H1 (cell line): ENCODE results near the gene TMEM150A. TPM values are rescaled to one million over a fixed set of nuclear protein-coding genes. Genes with fewer than 3 reads are reported as not detected.
A peak's percentile ranks its signal among the peaks of the same experiment; 100 is the strongest.

Source experiments
- CTCF ChIA-PET: fragments of 300-600 bp; sonication (Branson Sonifier 250); formaldehyde crosslinking; loops from one replicate; lab custom pipeline; 2021; ENCODE audit not compliant: partially characterized antibody; lab: Charles Lee
- POLR2A ChIA-PET: fragments of 300-600 bp; sonication (Branson Sonifier 250); formaldehyde crosslinking; loops from one replicate; lab custom pipeline; 2021; ENCODE audit warnings: inconsistent platforms; ENCODE audit not compliant: partially characterized antibody; lab: Charles Lee
- DNase-seq, 2 experiments: peaks; one replicate each; pipeline versions ENCODE4 v3.0.0 to v3.0.0-alpha.2; 2010 to 2022; ENCODE audit warnings: low spot score in 2 of 2, low read depth in 1 of 2, mixed read lengths in 1 of 2
- FAIRE-seq: peaks from 2 replicates; lab custom pipeline; 2011; peaks lifted over from hg19 to GRCh38; lab: Jason Lieb, UNC
- H2AFZ ChIP-seq: 2 replicates; pipeline ENCODE4 v1.8.1; 2012; ENCODE audit warnings: low read length, inconsistent platforms
- H2AK5ac ChIP-seq: 2 replicates; pipeline ENCODE4 v1.6.1; 2013; ENCODE audit warnings: low read depth, low read length
- H2BK120ac ChIP-seq: replicated peaks from 2 replicates; pipeline ENCODE3; 2013; ENCODE audit warnings: low read depth, low read length, inconsistent platforms
- H2BK12ac ChIP-seq: 2 replicates; pipeline ENCODE4 v1.6.1; 2013; ENCODE audit warnings: low read depth, low read length
- H2BK15ac ChIP-seq: 2 replicates; pipeline ENCODE4 v1.6.1; 2013; ENCODE audit warnings: low read length
- H2BK20ac ChIP-seq: 2 replicates; pipeline ENCODE4 v1.6.1; 2013; ENCODE audit warnings: low read length
- H2BK5ac ChIP-seq: 2 replicates; pipeline ENCODE4 v1.6.1; 2013; ENCODE audit warnings: low read depth, low read length
- H3K14ac ChIP-seq: 2 replicates; pipeline ENCODE4 v1.6.1; 2013; ENCODE audit warnings: inconsistent platforms; ENCODE audit not compliant: insufficient read length
- H3K18ac ChIP-seq: 2 replicates; pipeline ENCODE4 v1.6.1; 2013; ENCODE audit warnings: low read length; ENCODE audit errors: extremely low read depth
- H3K23ac ChIP-seq: 2 replicates; pipeline ENCODE4 v1.6.1; 2013; ENCODE audit warnings: inconsistent platforms; ENCODE audit not compliant: insufficient read length
- H3K23me2 ChIP-seq: 2 replicates; pipeline ENCODE4 v1.6.1; 2013; ENCODE audit warnings: low read depth, low read length
- H3K27ac ChIP-seq: 2 replicates; pipeline ENCODE4 v1.6.1; 2011; ENCODE audit warnings: low read depth, low read length, inconsistent platforms
- H3K27me3 ChIP-seq, 4 experiments: replicated peaks in 1 of 4; 1 replicate in 1 of 4; 2 replicates in 3 of 4; pipeline versions ENCODE4 v1.6.1 to v1.8.1; 2011 to 2013; ENCODE audit warnings: low read length in 3 of 4, mild to moderate bottlenecking in 3 of 4, inconsistent platforms in 2 of 4, mixed read lengths in 2 of 4, moderate library complexity in 1 of 4; ENCODE audit not compliant: control insufficient read depth in 3 of 4, insufficient read depth in 3 of 4; ENCODE audit errors: extremely low read depth in 1 of 4
- H3K36me3 ChIP-seq, 4 experiments: 2 replicates each; pipeline versions ENCODE4 v1.6.1 to v1.8.1; 2011 to 2013; ENCODE audit warnings: mild to moderate bottlenecking in 4 of 4, low read length in 3 of 4, moderate library complexity in 2 of 4, control low read depth in 1 of 4, inconsistent platforms in 1 of 4; ENCODE audit not compliant: insufficient read depth in 4 of 4, control insufficient read depth in 2 of 4
- H3K4ac ChIP-seq: replicated peaks from 2 replicates; pipeline ENCODE3; 2013; ENCODE audit warnings: low read length, low read depth, mixed read lengths, inconsistent platforms; ENCODE audit not compliant: insufficient read length
- H3K4me1 ChIP-seq, 4 experiments: replicated peaks in 1 of 4; 1 replicate in 1 of 4; 2 replicates in 3 of 4; pipeline versions ENCODE4 v1.6.1 to v1.8.1; 2011 to 2013; ENCODE audit warnings: low read length in 3 of 4, inconsistent platforms in 2 of 4, mixed read lengths in 1 of 4; ENCODE audit not compliant: insufficient read depth in 4 of 4, control insufficient read depth in 3 of 4
- H3K4me2 ChIP-seq, 2 experiments: 2 replicates each; pipeline versions ENCODE4 v1.6.1 to v1.8.1; 2011 to 2013; ENCODE audit warnings: low read depth in 2 of 2, low read length in 2 of 2, control low read depth in 1 of 2, inconsistent platforms in 1 of 2, mild to moderate bottlenecking in 1 of 2; ENCODE audit not compliant: insufficient read depth in 1 of 2
- H3K4me3 ChIP-seq, 4 experiments: fragments of 200-600, 300-600 bp in 1 of 4; sonication (generic), shearing (Covaris generic), sonication (Bioruptor Twin) in 1 of 4; 2 replicates each; pipeline versions ENCODE4 v1.5.1 to v1.8.1; 2011 to 2016; ENCODE audit warnings: low read length in 4 of 4, low read depth in 3 of 4, control low read depth in 2 of 4, inconsistent platforms in 2 of 4, mild to moderate bottlenecking in 2 of 4, mixed read lengths in 1 of 4, moderate library complexity in 1 of 4; ENCODE audit not compliant: insufficient read depth in 2 of 4; ENCODE audit errors: extremely low read depth in 1 of 4
- H3K56ac ChIP-seq: replicated peaks from 2 replicates; pipeline ENCODE3; 2013; ENCODE audit warnings: low read depth, mild to moderate bottlenecking, mixed read lengths, low read length, inconsistent platforms; ENCODE audit not compliant: insufficient read length
- H3K79me1 ChIP-seq: 2 replicates; pipeline ENCODE4 v1.6.1; 2013; ENCODE audit warnings: low read depth, low read length, control low read depth
- H3K79me2 ChIP-seq, 2 experiments: 2 replicates each; pipeline versions ENCODE4 v1.6.1 to v1.8.1; 2012 to 2013; ENCODE audit warnings: low read length in 2 of 2, mild to moderate bottlenecking in 2 of 2, inconsistent platforms in 1 of 2; ENCODE audit not compliant: insufficient read depth in 2 of 2, control insufficient read depth in 1 of 2
- H3K9ac ChIP-seq, 4 experiments: replicated peaks in 1 of 4; 1 replicate in 1 of 4; 2 replicates in 3 of 4; pipeline versions ENCODE4 v1.6.1 to v1.8.1; 2011 to 2013; ENCODE audit warnings: low read depth in 3 of 4, low read length in 3 of 4, control low read depth in 2 of 4, mild to moderate bottlenecking in 2 of 4, moderate library complexity in 2 of 4, inconsistent platforms in 1 of 4; ENCODE audit errors: extremely low read depth in 1 of 4
- H3K9me3 ChIP-seq, 2 experiments: 2 replicates each; pipeline versions ENCODE4 v1.6.1 to v1.8.1; 2012 to 2013; ENCODE audit warnings: mild to moderate bottlenecking in 2 of 2, moderate library complexity in 2 of 2, control low read depth in 1 of 2, inconsistent platforms in 1 of 2, low read depth in 1 of 2, low read length in 1 of 2, mixed read lengths in 1 of 2; ENCODE audit not compliant: insufficient read depth in 2 of 2
- H4K20me1 ChIP-seq, 2 experiments: replicated peaks in 1 of 2; 2 replicates each; pipeline versions ENCODE3 to v1.8.1; 2011 to 2013; ENCODE audit warnings: inconsistent platforms in 2 of 2, low read length in 2 of 2, mild to moderate bottlenecking in 1 of 2; ENCODE audit not compliant: insufficient read depth in 2 of 2, control insufficient read depth in 1 of 2
- H4K5ac ChIP-seq: 2 replicates; pipeline ENCODE4 v1.6.1; 2013; ENCODE audit warnings: low read length, low read depth, mixed read lengths, inconsistent platforms; ENCODE audit not compliant: insufficient read length
- H4K8ac ChIP-seq: 2 replicates; pipeline ENCODE4 v1.8.0; 2013; ENCODE audit warnings: mild to moderate bottlenecking, moderate library complexity, low read length, inconsistent platforms; ENCODE audit not compliant: insufficient read depth; ENCODE audit errors: extremely low read depth
- H4K91ac ChIP-seq: replicated peaks from 2 replicates; pipeline ENCODE3; 2013; ENCODE audit warnings: low read length, mixed read lengths, inconsistent platforms; ENCODE audit not compliant: insufficient read length
- POLR2A ChIP-seq, 2 experiments: IDR thresholded peaks; 1 replicate in 1 of 2; 2 replicates in 1 of 2; pipeline ENCODE4 v1.6.1; 2011; ENCODE audit warnings: low read depth in 2 of 2, low read length in 2 of 2, mild to moderate bottlenecking in 2 of 2; ENCODE audit errors: control extremely low read depth in 1 of 2
- RAD21 ChIP-seq, 2 experiments: IDR thresholded peaks in 1 of 2; conservative IDR thresholded peaks in 1 of 2; 2 replicates each; pipeline ENCODE4 v1.6.1; 2011; ENCODE audit warnings: low read depth in 2 of 2, low read length in 2 of 2, improper control_type of control experiment in 1 of 2, inconsistent platforms in 1 of 2, mild to moderate bottlenecking in 1 of 2, moderate library complexity in 1 of 2
- RXRA ChIP-seq: IDR thresholded peaks from 2 replicates; pipeline ENCODE4 v1.6.1; 2011; ENCODE audit warnings: low read depth, mild to moderate bottlenecking, low read length, moderate library complexity; ENCODE audit not compliant: insufficient read depth
- YY1 ChIP-seq: IDR thresholded peaks from 2 replicates; pipeline ENCODE4 v1.6.1; 2011; ENCODE audit warnings: low read depth, mild to moderate bottlenecking, low read length
- WGBS, 2 experiments: shearing (Covaris generic) in 1 of 2; methylation state at CpG; one replicate each; pipeline versions ENCODE4 v1.1.6 to v1.1.7; 2013 to 2015; ENCODE audit warnings: low lambda C conversion rate in 2 of 2, mixed read lengths in 2 of 2, inconsistent platforms in 1 of 2, low coverage in 1 of 2, missing lambda C conversion rate in 1 of 2; ENCODE audit not compliant: insufficient replicate concordance in 2 of 2, insufficient coverage in 1 of 2, insufficient read length in 1 of 2; ENCODE audit errors: extremely low coverage in 1 of 2, missing lambda C conversion rate in 1 of 2; 5-methylcytosine and 5-hydroxymethylcytosine counted together
- polyA plus RNA-seq, 7 experiments: library from polyadenylated mRNA; depleted of rRNA in 3 of 7; stranded (reverse) in 5 of 7; unstranded in 2 of 7; fragments of >200 nt in 5 of 7; fragments of 200-250 nt in 2 of 7; gene quantifications; 1 replicate in 5 of 7; 2 replicates in 1 of 7; 4 replicates in 1 of 7; pipeline versions ENCODE4 v1.2.1 to v1.2.3, GENCODE V29; 2011 to 2013; ENCODE audit warnings: missing spikeins in 2 of 7, mixed read lengths in 2 of 7
- total RNA-seq: library from RNA; stranded (reverse); fragmentation: NEBNext Ultra II Directional; extraction: Animal tissue kit (Norgen Biotek cat#: 25700); gene quantifications from 2 replicates; pipeline ENCODE4 v1.2.1, GENCODE V29; 2021
- TF ChIP-seq, protein P1 (sequence below): IDR thresholded peaks from 2 replicates; pipeline ENCODE4 v1.6.1; 2012; ENCODE audit warnings: low read length, inconsistent platforms

TMEM150A gene
- total and polyA plus RNA-seq, 2 of the 8 experiments (the other 6 are each of a cell fraction or from before 2014, with no cell fraction given), result 19.8 to 29.9 TPM

- Histone ChIP-seq H2AK5ac (no peak overlapping the region), H3K9ac (no peak overlapping the region), H3K14ac (no peak overlapping the region), H4K20me1 (peaks cover 3% of the 10 kb centered on the region in 2 experiments), H4K91ac (no peak overlapping the region), H2AFZ (no peak overlapping the region), H2BK20ac (no peak overlapping the region), H3K4ac (no peak overlapping the region), H4K5ac (no peak overlapping the region), H3K18ac (no peak overlapping the region), H3K23me2 (no peaks in the 10 kb centered on the region), H3K79me2 (no peaks in the 10 kb centered on the region), H2BK12ac (no peak overlapping the region), H3K36me3 (peaks cover 21 to 49% (median 39%) of the 10 kb centered on the region in 4 experiments), H2BK5ac (no peak overlapping the region), H3K56ac (no peak overlapping the region), H4K8ac (no peak overlapping the region), H3K27me3 (no peaks in the 10 kb centered on the region), H3K23ac (no peak overlapping the region), H3K79me1 (no peaks in the 10 kb centered on the region), H3K4me3 (no peak overlapping the region), H3K9me3 (no peaks in the 10 kb centered on the region), H2BK120ac (no peak overlapping the region), H2BK15ac (no peak overlapping the region), H3K4me2 (no peak overlapping the region), H3K4me1 (peaks cover 0 to 2% (median 0%) of the 10 kb centered on the region in 4 experiments; a peak in 1 of 7 replicates), H3K27ac (no peak overlapping the region)
- DNase-seq (no peak), FAIRE-seq (no peak)
- ChIA-PET CTCF (interaction anchor here (0.7 to 10.1 kb wide), 11 partner anchors 8 to 248 kb away, joined by 3 to 259 read pairs (median 3); partner anchors contain the start of genes MAT2A and SH2D6), POLR2A (interaction anchor here (0.6 to 38.6 kb wide), 13 partner anchors 8 to 587 kb away, joined by 3 to 1889 read pairs (median 4); partner anchors contain the start of genes CAPG, GGCX, MAT2A and SH2D6)
- TF ChIP-seq RAD21 (IDR thresholded peaks at IDR 0.05 in 1 of 2, conservative IDR thresholded peaks at IDR 0.05 in 1 of 2; ENCODE audit: low read depth in 2 of 2, low read length in 2 of 2) (no peak), YY1 (no peak), RXRA (no peak), POLR2A (IDR thresholded peaks at IDR 0.05; ENCODE audit: control extremely low read depth in 1 of 2, low read depth in 2 of 2, low read length in 2 of 2) (peak in 1 of 2 experiments; percentile 43; a peak in 1 of 3 replicates)
- TF ChIP-seq, protein P1, sequence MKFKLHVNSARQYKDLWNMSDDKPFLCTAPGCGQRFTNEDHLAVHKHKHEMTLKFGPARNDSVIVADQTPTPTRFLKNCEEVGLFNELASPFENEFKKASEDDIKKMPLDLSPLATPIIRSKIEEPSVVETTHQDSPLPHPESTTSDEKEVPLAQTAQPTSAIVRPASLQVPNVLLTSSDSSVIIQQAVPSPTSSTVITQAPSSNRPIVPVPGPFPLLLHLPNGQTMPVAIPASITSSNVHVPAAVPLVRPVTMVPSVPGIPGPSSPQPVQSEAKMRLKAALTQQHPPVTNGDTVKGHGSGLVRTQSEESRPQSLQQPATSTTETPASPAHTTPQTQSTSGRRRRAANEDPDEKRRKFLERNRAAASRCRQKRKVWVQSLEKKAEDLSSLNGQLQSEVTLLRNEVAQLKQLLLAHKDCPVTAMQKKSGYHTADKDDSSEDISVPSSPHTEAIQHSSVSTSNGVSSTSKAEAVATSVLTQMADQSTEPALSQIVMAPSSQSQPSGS, result no peak
- WGBS, 2 experiments, result 87% methylated on average over 2 of the region's 2 CpGs; no CpG with 5 or more reads in 1 of the 2 experiments
These were observed 53.9 kb downstream of the TMEM150A start for GRCh38 chr2:85548608-85548900.
